SU-DHL-6 (cell line): ENCODE results near the gene EIF6.

Source experiments
- CTCF ChIP-seq: fragments of 200-600 bp; sonication (generic); IDR thresholded peaks from one replicate; pipeline ENCODE4 v1.5.1; 2017; ENCODE audit warnings: antibody characterized with exemption, mild to moderate bottlenecking, low read length, moderate library complexity; ENCODE audit not compliant: insufficient read depth, poor library complexity, severe bottlenecking
- EZH2phosphoT487 ChIP-seq: fragments of 200-600 bp; sonication (generic), shearing (Covaris generic); conservative IDR thresholded peaks from 2 replicates; pipeline ENCODE4 v1.6.1; 2018; ENCODE audit warnings: mild to moderate bottlenecking, antibody characterized with exemption, low read length, moderate library complexity, mixed read lengths

- TF ChIP-seq CTCF (peak; percentile 69), EZH2phosphoT487 (no peak)
Measured at GRCh38 chr20:35306931-35307517, 22.5 kb upstream of the EIF6 start.
